ENCODE results near the gene CPNE7. TPM values are rescaled to one million over a fixed set of nuclear protein-coding genes. Genes with fewer than 3 reads are reported as not detected.

The CPNE7 gene
- total and polyA plus RNA-seq, 2 of the 8 experiments (the other 6 are each of a cell fraction or from before 2014, with no cell fraction given): 10.0 to 23.7 TPM

DNA sequence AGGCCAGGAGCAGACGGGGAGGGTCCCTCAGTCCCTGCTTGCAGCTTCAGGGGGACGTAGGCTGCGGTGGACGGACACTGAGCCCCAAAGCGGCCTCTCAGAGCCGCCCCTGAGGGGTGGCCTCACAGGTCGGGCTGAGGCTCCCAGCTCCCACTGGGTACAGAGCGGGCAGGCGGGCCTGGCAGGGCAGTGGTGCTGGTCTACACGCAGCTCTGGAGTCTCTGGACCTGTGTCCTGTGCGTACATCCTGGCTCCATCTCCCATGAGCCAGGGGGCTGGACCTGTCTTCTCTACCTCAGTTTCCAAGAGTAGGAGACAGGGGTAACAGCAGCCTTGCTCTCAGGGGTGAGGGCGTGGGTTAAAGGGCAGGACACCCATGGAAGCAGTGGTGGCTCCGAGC lies 39.6 kb downstream of the CPNE7 start:
- peak overlapping the region; percentile 38; the same call in 1 of the 2 replicates for H4K8ac ChIP-seq (ENCODE audit: extremely low read depth, insufficient read depth, low read length)
- no peaks in the 10 kb centered on the region; a peak in 2 of 7 replicates for H3K27me3 ChIP-seq (replicated peaks in 1 of 4; ENCODE audit: control insufficient read depth in 3 of 4, extremely low read depth in 1 of 4, insufficient read depth in 3 of 4, low read length in 3 of 4)
- peaks cover 0 to 12% (median 5%) of the 10 kb centered on the region in 4 experiments; a peak in 5 of 7 replicates for H3K4me1 ChIP-seq (replicated peaks in 1 of 4; ENCODE audit: control insufficient read depth in 3 of 4, insufficient read depth in 4 of 4, low read length in 3 of 4)
- no peak overlapping the region for H3K27ac ChIP-seq (ENCODE audit: low read depth, low read length)
- H3K4ac ChIP-seq (replicated peaks; ENCODE audit: insufficient read length, low read depth, low read length): no peak overlapping the region
- peak overlapping the region; percentile 24; the same call in 1 of the 2 replicates for H2BK5ac ChIP-seq (ENCODE audit: low read depth, low read length)
- DNase-seq (ENCODE audit: low read depth in 1 of 2, low spot score in 2 of 2) (no peak), FAIRE-seq (no peak)
- no peaks in the 10 kb centered on the region; the same call in 1 of the 2 replicates for H3K79me1 ChIP-seq (ENCODE audit: low read depth, low read length)
- H3K23ac ChIP-seq (ENCODE audit: insufficient read length): no peak overlapping the region
- H3K4me3 ChIP-seq (ENCODE audit: extremely low read depth in 1 of 4, insufficient read depth in 2 of 4, low read depth in 3 of 4, low read length in 4 of 4): no peak overlapping the region
- no peak overlapping the region for H3K56ac ChIP-seq (replicated peaks; ENCODE audit: insufficient read length, low read depth, low read length)
- no peaks in the 10 kb centered on the region for H4K20me1 ChIP-seq (replicated peaks in 1 of 2; ENCODE audit: control insufficient read depth in 1 of 2, insufficient read depth in 2 of 2, low read length in 2 of 2)
- no peaks in the 10 kb centered on the region for H3K79me2 ChIP-seq (ENCODE audit: control insufficient read depth in 1 of 2, insufficient read depth in 2 of 2, low read length in 2 of 2)
- H3K9ac ChIP-seq (replicated peaks in 1 of 4; ENCODE audit: extremely low read depth in 1 of 4, low read depth in 3 of 4, low read length in 3 of 4): no peak overlapping the region
- no peaks in the 10 kb centered on the region for H3K36me3 ChIP-seq (ENCODE audit: control insufficient read depth in 2 of 4, insufficient read depth in 4 of 4, low read length in 3 of 4)
- CTCF ChIA-PET (ENCODE audit: partially characterized antibody): interaction anchor here (0.5 to 5.1 kb wide), 26 partner anchors 8 to 473 kb away, joined by 3 to 56 read pairs (median 5); partner anchors contain the start of gene SPATA2L
- H3K9me3 ChIP-seq (ENCODE audit: insufficient read depth in 2 of 2, low read depth in 1 of 2, low read length in 1 of 2): no peaks in the 10 kb centered on the region
- no peak overlapping the region for H3K4me2 ChIP-seq (ENCODE audit: insufficient read depth in 1 of 2, low read depth in 2 of 2, low read length in 2 of 2)
- no peak overlapping the region; the same call in 1 of the 2 replicates for H3K18ac ChIP-seq (ENCODE audit: extremely low read depth, low read length)
- H2AFZ ChIP-seq (ENCODE audit: low read length): no peak overlapping the region
- H3K14ac ChIP-seq (ENCODE audit: insufficient read length): no peak overlapping the region
- H2BK120ac ChIP-seq (replicated peaks; ENCODE audit: low read depth, low read length): no peak overlapping the region
- peak overlapping the region; percentile 73 for H4K91ac ChIP-seq (replicated peaks; ENCODE audit: insufficient read length, low read length)
- 0 out of 2 replicates have a peak overlapping the region, but pooled peaks have one; percentile 60 for H2BK12ac ChIP-seq (ENCODE audit: low read depth, low read length)
- H3K23me2 ChIP-seq (ENCODE audit: low read depth, low read length): no peaks in the 10 kb centered on the region
- H2AK5ac ChIP-seq (ENCODE audit: low read depth, low read length): no peak overlapping the region
- no peak overlapping the region for H4K5ac ChIP-seq (ENCODE audit: insufficient read length, low read depth, low read length)
- WGBS, 2 experiments (ENCODE audit: extremely low coverage in 1 of 2, insufficient coverage in 1 of 2, insufficient read length in 1 of 2, insufficient replicate concordance in 2 of 2, low coverage in 1 of 2, low lambda C conversion rate in 2 of 2, missing lambda C conversion rate in 1 of 2): 92% methylated on average over 12 of the region's 13 CpGs; no CpG with 5 or more reads in 1 of the 2 experiments
- H2BK20ac ChIP-seq (ENCODE audit: low read length): no peak overlapping the region
- peak overlapping the region; percentile 92; the same call in 1 of the 2 replicates for H2BK15ac ChIP-seq (ENCODE audit: low read length)
- POLR2A ChIA-PET (ENCODE audit: partially characterized antibody): interaction anchor here (0.9 to 3.5 kb wide), 8 partner anchors 13 to 86 kb away, joined by 3 to 21 read pairs (median 4); partner anchors contain the start of gene SPATA2L
- TF ChIP-seq POLR2AphosphoS5 (IDR thresholded peaks at IDR 0.05; ENCODE audit: low read depth, low read length) (no peak), ZNF274 (IDR thresholded peaks at IDR 0.05; ENCODE audit: borderline replicate concordance, extremely low read depth, low read length) (no peak), TBP (IDR thresholded peaks at IDR 0.05; ENCODE audit: low read depth, low read length) (no peak), JUND (IDR thresholded peaks at IDR 0.05; ENCODE audit: low read length) (no peak), EGR1 (IDR thresholded peaks at IDR 0.05; ENCODE audit: borderline replicate concordance, low read depth, low read length) (no peak), TAF7 (optimal IDR thresholded peaks at IDR 0.05; ENCODE audit: borderline replicate concordance, low read depth, low read length) (no peak), SIX5 (IDR thresholded peaks at IDR 0.05; ENCODE audit: low read depth, low read length) (no peak), GTF2F1 (IDR thresholded peaks at IDR 0.05; ENCODE audit: borderline replicate concordance, low read depth, low read length) (no peak), BCL11A (IDR thresholded peaks at IDR 0.05; ENCODE audit: low read depth in 2 of 2, low read length in 2 of 2) (no peak), KDM1A (IDR thresholded peaks at IDR 0.05; ENCODE audit: borderline replicate concordance, low read length) (no peak), SRF (IDR thresholded peaks at IDR 0.05; ENCODE audit: low read depth, low read length) (no peak)
- TF ChIP-seq, protein P1, sequence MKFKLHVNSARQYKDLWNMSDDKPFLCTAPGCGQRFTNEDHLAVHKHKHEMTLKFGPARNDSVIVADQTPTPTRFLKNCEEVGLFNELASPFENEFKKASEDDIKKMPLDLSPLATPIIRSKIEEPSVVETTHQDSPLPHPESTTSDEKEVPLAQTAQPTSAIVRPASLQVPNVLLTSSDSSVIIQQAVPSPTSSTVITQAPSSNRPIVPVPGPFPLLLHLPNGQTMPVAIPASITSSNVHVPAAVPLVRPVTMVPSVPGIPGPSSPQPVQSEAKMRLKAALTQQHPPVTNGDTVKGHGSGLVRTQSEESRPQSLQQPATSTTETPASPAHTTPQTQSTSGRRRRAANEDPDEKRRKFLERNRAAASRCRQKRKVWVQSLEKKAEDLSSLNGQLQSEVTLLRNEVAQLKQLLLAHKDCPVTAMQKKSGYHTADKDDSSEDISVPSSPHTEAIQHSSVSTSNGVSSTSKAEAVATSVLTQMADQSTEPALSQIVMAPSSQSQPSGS (IDR thresholded peaks at IDR 0.05; ENCODE audit: low read length): no peak

All from H1 (cell line).